WTC11 (cell line): Measurements from ENCODE around the gene REEP6. TPM values are rescaled to one million over a fixed set of nuclear protein-coding genes. Genes with fewer than 3 reads are reported as not detected.
A peak's percentile ranks its signal among the peaks of the same experiment; 100 is the strongest.

ENCODE experiments used
- ATF3 ChIP-seq: sonication (generic); formaldehyde crosslinking; conservative IDR thresholded peaks from 2 replicates; pipeline ENCODE4 v1.8.1; 2022; ENCODE audit warnings: mild to moderate bottlenecking, missing genetic modification reagents
- CREB1 ChIP-seq: sonication (generic); formaldehyde crosslinking; IDR thresholded peaks from 2 replicates; pipeline ENCODE4 v1.8.0; 2023; ENCODE audit warnings: mild to moderate bottlenecking, missing genetic modification reagents
- CTCF ChIP-seq: fragments of 200-600 bp; IDR thresholded peaks from 2 replicates; pipeline ENCODE4 v1.8.0; 2022; ENCODE audit warnings: antibody characterized with exemption
- ETV6 ChIP-seq: sonication (generic); formaldehyde crosslinking; IDR thresholded peaks from 2 replicates; pipeline ENCODE4 v1.8.1; 2022; ENCODE audit warnings: mild to moderate bottlenecking, missing genetic modification reagents
- FOXJ3 ChIP-seq: sonication (generic); formaldehyde crosslinking; IDR thresholded peaks from 2 replicates; pipeline ENCODE4 v1.9.0; 2021; ENCODE audit warnings: missing genetic modification reagents, mild to moderate bottlenecking, borderline replicate concordance
- FOXP1 ChIP-seq: sonication (generic); formaldehyde crosslinking; IDR thresholded peaks from 2 replicates; pipeline ENCODE4 v1.8.0; 2022; ENCODE audit warnings: missing genetic modification reagents, mild to moderate bottlenecking, moderate library complexity, borderline replicate concordance
- GABPB1 ChIP-seq: sonication (generic); formaldehyde crosslinking; IDR thresholded peaks from 2 replicates; pipeline ENCODE4 v1.8.1; 2023; ENCODE audit warnings: mild to moderate bottlenecking, missing genetic modification reagents
- HMGA2 ChIP-seq: fragments of 250-450 bp; sonication (Bioruptor Pico); IDR thresholded peaks from 2 replicates; pipeline ENCODE4 v1.4.0; 2021; ENCODE audit warnings: mild to moderate bottlenecking, moderate library complexity
- JAZF1 ChIP-seq: fragments of 250-450 bp; sonication (Bioruptor Pico); IDR thresholded peaks from 2 replicates; pipeline ENCODE4 v1.9.0; 2021; ENCODE audit warnings: moderate library complexity, mild to moderate bottlenecking, inconsistent platforms
- JUN ChIP-seq: sonication (generic); formaldehyde crosslinking; IDR thresholded peaks from 2 replicates; pipeline ENCODE4 v1.8.0; 2023; ENCODE audit warnings: mild to moderate bottlenecking, missing genetic modification reagents
- MLX ChIP-seq: sonication (generic); formaldehyde crosslinking; IDR thresholded peaks from 2 replicates; pipeline ENCODE4 v1.8.1; 2023; ENCODE audit warnings: mild to moderate bottlenecking, missing genetic modification reagents, moderate library complexity
- PRRX2 ChIP-seq: fragments of 250-450 bp; sonication (Bioruptor Pico); IDR thresholded peaks from 2 replicates; pipeline ENCODE4 v1.8.0; 2021; ENCODE audit warnings: mild to moderate bottlenecking
- SOX15 ChIP-seq: fragments of 250-450 bp; sonication (Bioruptor Pico); IDR thresholded peaks from 2 replicates; pipeline ENCODE4 v1.9.0; 2021; ENCODE audit warnings: mild to moderate bottlenecking
- TEAD4 ChIP-seq: sonication (generic); formaldehyde crosslinking; IDR thresholded peaks from 2 replicates; pipeline ENCODE4 v1.8.0; 2022; ENCODE audit warnings: mild to moderate bottlenecking, missing genetic modification reagents
- ZBTB21 ChIP-seq: sonication (generic); formaldehyde crosslinking; IDR thresholded peaks from 2 replicates; pipeline ENCODE4 v1.8.1; 2023; ENCODE audit warnings: mild to moderate bottlenecking, missing genetic modification reagents, borderline replicate concordance
- ZNF219 ChIP-seq: sonication (generic); formaldehyde crosslinking; IDR thresholded peaks from 2 replicates; pipeline ENCODE4 v1.8.0; 2023; ENCODE audit warnings: missing genetic modification reagents, mild to moderate bottlenecking, borderline replicate concordance
- ZNF317 ChIP-seq: sonication (generic); formaldehyde crosslinking; IDR thresholded peaks from 2 replicates; pipeline ENCODE4 v1.8.1; 2023; ENCODE audit warnings: low read depth, mild to moderate bottlenecking, moderate library complexity, missing genetic modification reagents, borderline replicate concordance
- ZNF396 ChIP-seq: fragments of 250-450 bp; sonication (Bioruptor Pico); IDR thresholded peaks from 2 replicates; pipeline ENCODE4 v1.8.0; 2021; ENCODE audit warnings: mild to moderate bottlenecking, moderate library complexity, borderline replicate concordance
- ZNF423 ChIP-seq: fragments of 250-450 bp; sonication (Bioruptor Pico); IDR thresholded peaks from 2 replicates; pipeline ENCODE4 v2.1.2; 2022; ENCODE audit warnings: mild to moderate bottlenecking, moderate library complexity
- ZNF671 ChIP-seq: fragments of 250-450 bp; sonication (Bioruptor Pico); IDR thresholded peaks from 2 replicates; pipeline ENCODE4 v1.8.0; 2021; ENCODE audit warnings: mild to moderate bottlenecking
- total RNA-seq: library from RNA; stranded (reverse); gene quantifications from 3 replicates; pipeline ENCODE4 v1.2.3, GENCODE V29; 2021
- TF ChIP-seq, protein P1 (sequence below): sonication (generic); formaldehyde crosslinking; IDR thresholded peaks from 2 replicates; pipeline ENCODE4 v1.8.1; 2023; ENCODE audit warnings: mild to moderate bottlenecking, missing genetic modification reagents, borderline replicate concordance
- TF ChIP-seq, protein P2 (sequence below): sonication (generic); formaldehyde crosslinking; IDR thresholded peaks from 2 replicates; pipeline ENCODE4 v1.8.1; 2023; ENCODE audit warnings: mild to moderate bottlenecking, moderate library complexity, missing genetic modification reagents
- TF ChIP-seq, protein P3 (sequence below): sonication (generic); formaldehyde crosslinking; IDR thresholded peaks from 2 replicates; pipeline ENCODE4 v1.8.1; 2022; ENCODE audit warnings: missing genetic modification reagents, borderline replicate concordance
- TF ChIP-seq, protein P4 (sequence below): sonication (generic); formaldehyde crosslinking; IDR thresholded peaks from 2 replicates; pipeline ENCODE4 v1.8.1; 2023; ENCODE audit warnings: mild to moderate bottlenecking, missing genetic modification reagents, moderate library complexity
- TF ChIP-seq, protein P5 (sequence below): fragments of 250-450 bp; sonication (Bioruptor Pico); IDR thresholded peaks from 2 replicates; pipeline ENCODE4 v1.9.0; 2021; ENCODE audit warnings: mild to moderate bottlenecking
- TF ChIP-seq, protein P6 (sequence below): sonication (generic); formaldehyde crosslinking; IDR thresholded peaks from 2 replicates; pipeline ENCODE4 v1.8.1; 2022; ENCODE audit warnings: low read depth, mild to moderate bottlenecking, moderate library complexity, missing genetic modification reagents, borderline replicate concordance

Gene REEP6
- total RNA-seq, 1 experiment from 2014 or later: 17.0 TPM

DNA sequence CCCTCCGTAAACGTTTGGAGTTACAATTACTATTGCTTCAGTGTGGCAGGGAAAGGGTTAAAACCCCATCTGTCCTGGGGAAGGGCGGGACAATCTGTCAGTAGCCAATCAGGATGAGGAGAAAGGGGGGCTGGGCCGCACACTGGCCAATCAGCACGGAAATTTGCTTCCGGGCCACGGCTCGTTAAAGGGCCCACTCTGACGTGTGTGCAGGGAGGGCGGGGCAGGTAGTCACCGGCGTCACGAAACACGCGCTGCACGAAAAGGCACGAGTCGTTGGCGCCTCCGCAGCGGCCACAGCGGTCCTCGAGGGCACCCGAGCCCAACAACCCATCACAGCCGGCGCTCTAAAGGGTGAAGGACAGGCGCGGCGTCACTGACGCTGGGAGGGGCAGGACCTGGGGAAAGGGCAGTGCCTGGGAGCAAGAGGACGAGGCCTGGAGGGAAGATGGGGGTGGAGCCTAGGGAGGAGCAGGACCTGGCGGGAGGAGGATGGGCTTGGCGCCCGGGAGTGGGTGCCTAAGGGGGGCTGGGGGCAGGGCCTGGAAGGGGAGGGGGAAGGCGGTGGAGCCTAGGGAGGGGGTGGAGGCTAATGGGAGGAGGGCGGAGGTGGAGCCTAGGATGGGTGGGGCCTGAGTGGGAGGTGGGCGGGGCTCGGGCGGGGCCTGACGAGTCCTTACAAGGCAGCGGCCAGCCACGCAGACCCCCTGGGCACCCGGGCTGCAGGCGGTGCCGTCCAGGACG is 17.0 kb downstream of the REEP6 start (continued):
- TF ChIP-seq JUN: no peak
- TF ChIP-seq, protein P1, sequence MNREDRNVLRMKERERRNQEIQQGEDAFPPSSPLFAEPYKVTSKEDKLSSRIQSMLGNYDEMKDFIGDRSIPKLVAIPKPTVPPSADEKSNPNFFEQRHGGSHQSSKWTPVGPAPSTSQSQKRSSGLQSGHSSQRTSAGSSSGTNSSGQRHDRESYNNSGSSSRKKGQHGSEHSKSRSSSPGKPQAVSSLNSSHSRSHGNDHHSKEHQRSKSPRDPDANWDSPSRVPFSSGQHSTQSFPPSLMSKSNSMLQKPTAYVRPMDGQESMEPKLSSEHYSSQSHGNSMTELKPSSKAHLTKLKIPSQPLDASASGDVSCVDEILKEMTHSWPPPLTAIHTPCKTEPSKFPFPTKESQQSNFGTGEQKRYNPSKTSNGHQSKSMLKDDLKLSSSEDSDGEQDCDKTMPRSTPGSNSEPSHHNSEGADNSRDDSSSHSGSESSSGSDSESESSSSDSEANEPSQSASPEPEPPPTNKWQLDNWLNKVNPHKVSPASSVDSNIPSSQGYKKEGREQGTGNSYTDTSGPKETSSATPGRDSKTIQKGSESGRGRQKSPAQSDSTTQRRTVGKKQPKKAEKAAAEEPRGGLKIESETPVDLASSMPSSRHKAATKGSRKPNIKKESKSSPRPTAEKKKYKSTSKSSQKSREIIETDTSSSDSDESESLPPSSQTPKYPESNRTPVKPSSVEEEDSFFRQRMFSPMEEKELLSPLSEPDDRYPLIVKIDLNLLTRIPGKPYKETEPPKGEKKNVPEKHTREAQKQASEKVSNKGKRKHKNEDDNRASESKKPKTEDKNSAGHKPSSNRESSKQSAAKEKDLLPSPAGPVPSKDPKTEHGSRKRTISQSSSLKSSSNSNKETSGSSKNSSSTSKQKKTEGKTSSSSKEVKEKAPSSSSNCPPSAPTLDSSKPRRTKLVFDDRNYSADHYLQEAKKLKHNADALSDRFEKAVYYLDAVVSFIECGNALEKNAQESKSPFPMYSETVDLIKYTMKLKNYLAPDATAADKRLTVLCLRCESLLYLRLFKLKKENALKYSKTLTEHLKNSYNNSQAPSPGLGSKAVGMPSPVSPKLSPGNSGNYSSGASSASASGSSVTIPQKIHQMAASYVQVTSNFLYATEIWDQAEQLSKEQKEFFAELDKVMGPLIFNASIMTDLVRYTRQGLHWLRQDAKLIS (CRISPR knock-in tag): no peak
- TF ChIP-seq PRRX2: no peak
- peak; percentile 37; the same call in 1 of the 2 replicates for TF ChIP-seq ETV6 (CRISPR knock-in tag)
- no peak for TF ChIP-seq CREB1
- no peak for TF ChIP-seq CTCF
- no peak for TF ChIP-seq ZNF219
- TF ChIP-seq ZNF671: no peak
- TF ChIP-seq ATF3: no peak
- TF ChIP-seq HMGA2: no peak
- TF ChIP-seq, protein P2, sequence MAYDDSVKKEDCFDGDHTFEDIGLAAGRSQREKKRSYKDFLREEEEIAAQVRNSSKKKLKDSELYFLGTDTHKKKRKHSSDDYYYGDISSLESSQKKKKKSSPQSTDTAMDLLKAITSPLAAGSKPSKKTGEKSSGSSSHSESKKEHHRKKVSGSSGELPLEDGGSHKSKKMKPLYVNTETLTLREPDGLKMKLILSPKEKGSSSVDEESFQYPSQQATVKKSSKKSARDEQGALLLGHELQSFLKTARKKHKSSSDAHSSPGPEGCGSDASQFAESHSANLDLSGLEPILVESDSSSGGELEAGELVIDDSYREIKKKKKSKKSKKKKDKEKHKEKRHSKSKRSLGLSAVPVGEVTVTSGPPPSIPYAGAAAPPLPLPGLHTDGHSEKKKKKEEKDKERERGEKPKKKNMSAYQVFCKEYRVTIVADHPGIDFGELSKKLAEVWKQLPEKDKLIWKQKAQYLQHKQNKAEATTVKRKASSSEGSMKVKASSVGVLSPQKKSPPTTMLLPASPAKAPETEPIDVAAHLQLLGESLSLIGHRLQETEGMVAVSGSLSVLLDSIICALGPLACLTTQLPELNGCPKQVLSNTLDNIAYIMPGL (CRISPR knock-in tag): no peak
- TF ChIP-seq MLX (CRISPR knock-in tag): no peak
- TF ChIP-seq ZNF396: no peak
- TF ChIP-seq SOX15: no peak
- TF ChIP-seq, protein P3, sequence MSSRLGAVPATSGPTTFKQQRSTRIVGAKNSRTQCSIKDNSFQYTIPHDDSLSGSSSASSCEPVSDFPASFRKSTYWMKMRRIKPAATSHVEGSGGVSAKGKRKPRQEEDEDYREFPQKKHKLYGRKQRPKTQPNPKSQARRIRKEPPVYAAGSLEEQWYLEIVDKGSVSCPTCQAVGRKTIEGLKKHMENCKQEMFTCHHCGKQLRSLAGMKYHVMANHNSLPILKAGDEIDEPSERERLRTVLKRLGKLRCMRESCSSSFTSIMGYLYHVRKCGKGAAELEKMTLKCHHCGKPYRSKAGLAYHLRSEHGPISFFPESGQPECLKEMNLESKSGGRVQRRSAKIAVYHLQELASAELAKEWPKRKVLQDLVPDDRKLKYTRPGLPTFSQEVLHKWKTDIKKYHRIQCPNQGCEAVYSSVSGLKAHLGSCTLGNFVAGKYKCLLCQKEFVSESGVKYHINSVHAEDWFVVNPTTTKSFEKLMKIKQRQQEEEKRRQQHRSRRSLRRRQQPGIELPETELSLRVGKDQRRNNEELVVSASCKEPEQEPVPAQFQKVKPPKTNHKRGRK (CRISPR knock-in tag): no peak
- TF ChIP-seq TEAD4: no peak
- no peak for TF ChIP-seq FOXJ3
- TF ChIP-seq, protein P4, sequence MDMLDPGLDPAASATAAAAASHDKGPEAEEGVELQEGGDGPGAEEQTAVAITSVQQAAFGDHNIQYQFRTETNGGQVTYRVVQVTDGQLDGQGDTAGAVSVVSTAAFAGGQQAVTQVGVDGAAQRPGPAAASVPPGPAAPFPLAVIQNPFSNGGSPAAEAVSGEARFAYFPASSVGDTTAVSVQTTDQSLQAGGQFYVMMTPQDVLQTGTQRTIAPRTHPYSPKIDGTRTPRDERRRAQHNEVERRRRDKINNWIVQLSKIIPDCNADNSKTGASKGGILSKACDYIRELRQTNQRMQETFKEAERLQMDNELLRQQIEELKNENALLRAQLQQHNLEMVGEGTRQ (CRISPR knock-in tag): peak; percentile 29; the same call in 1 of the 2 replicates
- TF ChIP-seq, protein P5, sequence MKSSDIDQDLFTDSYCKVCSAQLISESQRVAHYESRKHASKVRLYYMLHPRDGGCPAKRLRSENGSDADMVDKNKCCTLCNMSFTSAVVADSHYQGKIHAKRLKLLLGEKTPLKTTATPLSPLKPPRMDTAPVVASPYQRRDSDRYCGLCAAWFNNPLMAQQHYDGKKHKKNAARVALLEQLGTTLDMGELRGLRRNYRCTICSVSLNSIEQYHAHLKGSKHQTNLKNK: no peak
- TF ChIP-seq GABPB1 (CRISPR knock-in tag): no peak
- TF ChIP-seq ZNF423 (CRISPR knock-in tag): peak; percentile 87; the same call in 1 of the 2 replicates
- no peak for TF ChIP-seq FOXP1 (CRISPR knock-in tag)
- TF ChIP-seq ZNF317 (CRISPR knock-in tag): no peak
- TF ChIP-seq, protein P6, sequence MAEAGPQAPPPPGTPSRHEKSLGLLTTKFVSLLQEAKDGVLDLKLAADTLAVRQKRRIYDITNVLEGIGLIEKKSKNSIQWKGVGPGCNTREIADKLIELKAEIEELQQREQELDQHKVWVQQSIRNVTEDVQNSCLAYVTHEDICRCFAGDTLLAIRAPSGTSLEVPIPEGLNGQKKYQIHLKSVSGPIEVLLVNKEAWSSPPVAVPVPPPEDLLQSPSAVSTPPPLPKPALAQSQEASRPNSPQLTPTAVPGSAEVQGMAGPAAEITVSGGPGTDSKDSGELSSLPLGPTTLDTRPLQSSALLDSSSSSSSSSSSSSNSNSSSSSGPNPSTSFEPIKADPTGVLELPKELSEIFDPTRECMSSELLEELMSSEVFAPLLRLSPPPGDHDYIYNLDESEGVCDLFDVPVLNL (CRISPR knock-in tag): no peak
- TF ChIP-seq ZBTB21 (CRISPR knock-in tag): 0 out of 2 replicates have a peak, but pooled peaks have one; percentile 16
- no peak for TF ChIP-seq JAZF1 (CRISPR knock-in tag)
